ENCODE data around the gene UBE2U.
"Not testable (repeated sequence)": the region's sequence is repeated elsewhere in the genome, so short reads cannot be mapped to it uniquely, and the experiment has no call there.

The UBE2U gene

DNA sequence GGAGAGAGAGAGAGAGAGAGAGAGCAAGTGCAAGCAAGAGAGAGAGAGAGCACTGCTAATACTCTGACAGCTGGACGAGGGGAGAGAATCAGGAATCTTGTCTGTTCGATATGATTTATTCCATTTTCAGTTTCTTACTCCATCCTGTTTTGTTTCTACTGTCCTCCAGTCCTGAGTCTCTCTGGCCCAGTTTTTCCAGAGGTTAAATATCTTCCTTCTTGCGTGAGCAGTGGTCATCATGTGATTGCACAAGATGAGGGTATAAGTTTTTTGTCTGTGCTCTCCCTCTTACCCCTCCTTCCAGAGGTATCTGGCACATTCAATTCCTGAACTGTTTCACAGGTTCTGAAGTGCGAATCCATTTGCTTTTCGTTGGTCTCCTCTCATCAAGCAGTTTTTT lies 16.8 kb downstream of the UBE2U start:
- no peak overlapping the region for H2AK5ac ChIP-seq (ENCODE audit: low read depth, low read length)
- H3K79me1 ChIP-seq (ENCODE audit: low read depth, low read length) = no peaks in the 10 kb centered on the region
- DNase-seq (ENCODE audit: low spot score) = no peak
- no peak overlapping the region for H2BK120ac ChIP-seq (ENCODE audit: low read depth, low read length)
- no peak overlapping the region for H3K9ac ChIP-seq (ENCODE audit: low read depth, low read length, poor library complexity)
- no peak overlapping the region for H3K27ac ChIP-seq (replicated peaks; ENCODE audit: low read length)
- no peak overlapping the region for H3K4ac ChIP-seq (ENCODE audit: low read length)
- no peak overlapping the region for H3K23ac ChIP-seq (ENCODE audit: low read depth, low read length, poor library complexity)
- no CpG with 5 or more reads among the region's 5 CpGs for WGBS, 2 donors (ENCODE audit: extremely low coverage in 2 of 2, insufficient read length in 2 of 2, insufficient replicate concordance in 1 of 2)
- H2BK5ac ChIP-seq (ENCODE audit: low read length) = no peak overlapping the region
- no peak overlapping the region for H2BK12ac ChIP-seq (ENCODE audit: low read length)
- H3K4me2 ChIP-seq (ENCODE audit: insufficient read depth, low read length, poor library complexity, severe bottlenecking) = no peak overlapping the region
- H4K8ac ChIP-seq (ENCODE audit: low read depth, low read length) = no peak overlapping the region
- H3K4me3 ChIP-seq (ENCODE audit: low read length in 2 of 2) = no peak overlapping the region
- H3K36me3 ChIP-seq (replicated peaks in 1 of 2; ENCODE audit: control insufficient read depth in 2 of 2, insufficient read depth in 2 of 2, low read length in 2 of 2) = no peaks in the 10 kb centered on the region
- H3K14ac ChIP-seq (ENCODE audit: low read length) = no peak overlapping the region
- peaks cover 0 to 17% (median 0%) of the 10 kb centered on the region in 3 experiments for H3K27me3 ChIP-seq (ENCODE audit: control insufficient read depth in 3 of 3, insufficient read depth in 3 of 3, low read depth in 1 of 3, low read length in 3 of 3)
- H3K18ac ChIP-seq (ENCODE audit: low read length) = no peak overlapping the region
- no peak overlapping the region for H4K91ac ChIP-seq (ENCODE audit: low read depth, low read length, poor library complexity)
- H3K9me3 ChIP-seq (replicated peaks in 1 of 2; ENCODE audit: control insufficient read depth in 2 of 2, insufficient read depth in 1 of 2, low read depth in 1 of 2, low read length in 2 of 2) = no peaks in the 10 kb centered on the region
- H3K4me1 ChIP-seq (ENCODE audit: control insufficient read depth in 2 of 2, insufficient read depth in 1 of 2, low read depth in 1 of 2, low read length in 2 of 2) = peaks cover 0 to 1% of the 10 kb centered on the region in 2 donors
- no peak overlapping the region for H2AFZ ChIP-seq (ENCODE audit: low read length)
- H2BK15ac ChIP-seq (ENCODE audit: low read length) = no peak overlapping the region

GRCh38 chr1:64223329-64224151 lies 20.1 kb downstream of the UBE2U start:
- no peak overlapping the region for H3K14ac ChIP-seq (ENCODE audit: low read length)
- H3K36me3 ChIP-seq (replicated peaks in 1 of 2; ENCODE audit: control insufficient read depth in 2 of 2, insufficient read depth in 2 of 2, low read length in 2 of 2) = no peaks in the 10 kb centered on the region
- DNase-seq (ENCODE audit: low spot score) = no peak

GRCh38 chr1:64224236-64224635 lies 20.8 kb downstream of the UBE2U start:
- not testable (repeated sequence) for H3K18ac ChIP-seq (ENCODE audit: low read length); H3K27ac ChIP-seq (replicated peaks; ENCODE audit: low read length)

More at GRCh38 chr1:64223329-64224151, 20.1 kb downstream of the UBE2U start:
- H2BK12ac ChIP-seq (ENCODE audit: low read length) = no peak overlapping the region
- H3K4ac ChIP-seq (ENCODE audit: low read length) = no peak overlapping the region
- WGBS, 2 donors (ENCODE audit: extremely low coverage in 2 of 2, insufficient read length in 2 of 2, insufficient replicate concordance in 1 of 2) = no CpG with 5 or more reads among the region's 7 CpGs
- H3K9ac ChIP-seq (ENCODE audit: low read depth, low read length, poor library complexity) = no peak overlapping the region
- H3K9me3 ChIP-seq (replicated peaks in 1 of 2; ENCODE audit: control insufficient read depth in 2 of 2, insufficient read depth in 1 of 2, low read depth in 1 of 2, low read length in 2 of 2) = no peaks in the 10 kb centered on the region
- H3K27ac ChIP-seq (replicated peaks; ENCODE audit: low read length) = no peak overlapping the region
- H3K79me1 ChIP-seq (ENCODE audit: low read depth, low read length) = no peaks in the 10 kb centered on the region
- H2BK120ac ChIP-seq (ENCODE audit: low read depth, low read length) = no peak overlapping the region
- no peaks in the 10 kb centered on the region for H3K4me1 ChIP-seq (ENCODE audit: control insufficient read depth in 2 of 2, insufficient read depth in 1 of 2, low read depth in 1 of 2, low read length in 2 of 2)
- H2BK15ac ChIP-seq (ENCODE audit: low read length) = no peak overlapping the region
- no peak overlapping the region for H2AK5ac ChIP-seq (ENCODE audit: low read depth, low read length)
- H4K91ac ChIP-seq (ENCODE audit: low read depth, low read length, poor library complexity) = no peak overlapping the region
- H4K8ac ChIP-seq (ENCODE audit: low read depth, low read length) = no peak overlapping the region
- no peak overlapping the region for H3K4me3 ChIP-seq (ENCODE audit: low read length in 2 of 2)
- H2BK5ac ChIP-seq (ENCODE audit: low read length) = no peak overlapping the region
- H3K23ac ChIP-seq (ENCODE audit: low read depth, low read length, poor library complexity) = no peak overlapping the region
- H3K27me3 ChIP-seq (ENCODE audit: control insufficient read depth in 3 of 3, insufficient read depth in 3 of 3, low read depth in 1 of 3, low read length in 3 of 3) = peaks cover 0 to 16% (median 0%) of the 10 kb centered on the region in 3 experiments
- H3K18ac ChIP-seq (ENCODE audit: low read length) = no peak overlapping the region
- no peak overlapping the region for H3K4me2 ChIP-seq (ENCODE audit: insufficient read depth, low read length, poor library complexity, severe bottlenecking)
- no peak overlapping the region for H2AFZ ChIP-seq (ENCODE audit: low read length)

GRCh38 chr1:64228167-64228957 lies 24.9 kb downstream of the UBE2U start:
- Histone ChIP-seq H2AFZ (ENCODE audit: low read length) (no peak overlapping the region), H2BK12ac (ENCODE audit: low read length) (no peak overlapping the region), H4K91ac (ENCODE audit: low read depth, low read length, poor library complexity) (no peak overlapping the region), H3K36me3 (replicated peaks in 1 of 2; ENCODE audit: control insufficient read depth in 2 of 2, insufficient read depth in 2 of 2, low read length in 2 of 2) (no peaks in the 10 kb centered on the region), H3K27ac (replicated peaks; ENCODE audit: low read length) (no peak overlapping the region), H4K8ac (ENCODE audit: low read depth, low read length) (no peak overlapping the region), H3K23ac (ENCODE audit: low read depth, low read length, poor library complexity) (no peak overlapping the region), H3K79me1 (ENCODE audit: low read depth, low read length) (no peaks in the 10 kb centered on the region), H3K18ac (ENCODE audit: low read length) (no peak overlapping the region), H3K4me3 (ENCODE audit: low read length in 2 of 2) (no peak overlapping the region), H3K14ac (ENCODE audit: low read length) (no peak overlapping the region), H2AK5ac (ENCODE audit: low read depth, low read length) (no peak overlapping the region), H3K4me2 (ENCODE audit: insufficient read depth, low read length, poor library complexity, severe bottlenecking) (no peak overlapping the region), H3K4ac (ENCODE audit: low read length) (no peak overlapping the region), H3K27me3 (ENCODE audit: control insufficient read depth in 3 of 3, insufficient read depth in 3 of 3, low read depth in 1 of 3, low read length in 3 of 3) (peaks cover 0 to 16% (median 0%) of the 10 kb centered on the region in 3 experiments), H2BK5ac (ENCODE audit: low read length) (no peak overlapping the region), H2BK15ac (ENCODE audit: low read length) (no peak overlapping the region), H3K9me3 (replicated peaks in 1 of 2; ENCODE audit: control insufficient read depth in 2 of 2, insufficient read depth in 1 of 2, low read depth in 1 of 2, low read length in 2 of 2) (no peaks in the 10 kb centered on the region), H3K9ac (ENCODE audit: low read depth, low read length, poor library complexity) (no peak overlapping the region), H3K4me1 (ENCODE audit: control insufficient read depth in 2 of 2, insufficient read depth in 1 of 2, low read depth in 1 of 2, low read length in 2 of 2) (peaks cover 2% of the 10 kb centered on the region in 2 donors), H2BK120ac (ENCODE audit: low read depth, low read length) (no peak overlapping the region)
- WGBS, 2 donors (ENCODE audit: extremely low coverage in 2 of 2, insufficient read length in 2 of 2, insufficient replicate concordance in 1 of 2) = no CpG with 5 or more reads among the region's 10 CpGs
- no peak for DNase-seq (ENCODE audit: low spot score)

More at GRCh38 chr1:64224236-64224635, 20.8 kb downstream of the UBE2U start:
- not testable (repeated sequence) for DNase-seq (ENCODE audit: low spot score); H2AK5ac ChIP-seq (ENCODE audit: low read depth, low read length); H2AFZ ChIP-seq (ENCODE audit: low read length); H3K9me3 ChIP-seq (replicated peaks in 1 of 2; ENCODE audit: control insufficient read depth in 2 of 2, insufficient read depth in 1 of 2, low read depth in 1 of 2, low read length in 2 of 2); H3K4ac ChIP-seq (ENCODE audit: low read length); H3K4me3 ChIP-seq (ENCODE audit: low read length in 2 of 2); H2BK12ac ChIP-seq (ENCODE audit: low read length); H3K14ac ChIP-seq (ENCODE audit: low read length); H2BK15ac ChIP-seq (ENCODE audit: low read length); H3K79me1 ChIP-seq (ENCODE audit: low read depth, low read length); H4K8ac ChIP-seq (ENCODE audit: low read depth, low read length); H2BK120ac ChIP-seq (ENCODE audit: low read depth, low read length); H4K91ac ChIP-seq (ENCODE audit: low read depth, low read length, poor library complexity); H3K4me2 ChIP-seq (ENCODE audit: insufficient read depth, low read length, poor library complexity, severe bottlenecking); H3K36me3 ChIP-seq (replicated peaks in 1 of 2; ENCODE audit: control insufficient read depth in 2 of 2, insufficient read depth in 2 of 2, low read length in 2 of 2); H3K9ac ChIP-seq (ENCODE audit: low read depth, low read length, poor library complexity); H2BK5ac ChIP-seq (ENCODE audit: low read length); H3K4me1 ChIP-seq (ENCODE audit: control insufficient read depth in 2 of 2, insufficient read depth in 1 of 2, low read depth in 1 of 2, low read length in 2 of 2); H3K23ac ChIP-seq (ENCODE audit: low read depth, low read length, poor library complexity)
- peaks cover 0 to 14% (median 0%) of the 10 kb centered on the region in 3 experiments for H3K27me3 ChIP-seq (ENCODE audit: control insufficient read depth in 3 of 3, insufficient read depth in 3 of 3, low read depth in 1 of 3, low read length in 3 of 3)
- WGBS, 2 donors (ENCODE audit: extremely low coverage in 2 of 2, insufficient read length in 2 of 2, insufficient replicate concordance in 1 of 2) = no CpG with 5 or more reads among the region's 7 CpGs
